HG02973 (cell line): ENCODE data around the gene TAPT1.
A peak's percentile ranks its signal among the peaks of the same experiment; 100 is the strongest.

Experiments used
- ATAC-seq: cut with Tn5 transposase; IDR thresholded peaks from one replicate; pipeline ENCODE4 v1.9.1; 2021; ENCODE audit warnings: moderate library complexity; ENCODE audit not compliant: unreplicated experiment

The TAPT1 gene

DNA sequence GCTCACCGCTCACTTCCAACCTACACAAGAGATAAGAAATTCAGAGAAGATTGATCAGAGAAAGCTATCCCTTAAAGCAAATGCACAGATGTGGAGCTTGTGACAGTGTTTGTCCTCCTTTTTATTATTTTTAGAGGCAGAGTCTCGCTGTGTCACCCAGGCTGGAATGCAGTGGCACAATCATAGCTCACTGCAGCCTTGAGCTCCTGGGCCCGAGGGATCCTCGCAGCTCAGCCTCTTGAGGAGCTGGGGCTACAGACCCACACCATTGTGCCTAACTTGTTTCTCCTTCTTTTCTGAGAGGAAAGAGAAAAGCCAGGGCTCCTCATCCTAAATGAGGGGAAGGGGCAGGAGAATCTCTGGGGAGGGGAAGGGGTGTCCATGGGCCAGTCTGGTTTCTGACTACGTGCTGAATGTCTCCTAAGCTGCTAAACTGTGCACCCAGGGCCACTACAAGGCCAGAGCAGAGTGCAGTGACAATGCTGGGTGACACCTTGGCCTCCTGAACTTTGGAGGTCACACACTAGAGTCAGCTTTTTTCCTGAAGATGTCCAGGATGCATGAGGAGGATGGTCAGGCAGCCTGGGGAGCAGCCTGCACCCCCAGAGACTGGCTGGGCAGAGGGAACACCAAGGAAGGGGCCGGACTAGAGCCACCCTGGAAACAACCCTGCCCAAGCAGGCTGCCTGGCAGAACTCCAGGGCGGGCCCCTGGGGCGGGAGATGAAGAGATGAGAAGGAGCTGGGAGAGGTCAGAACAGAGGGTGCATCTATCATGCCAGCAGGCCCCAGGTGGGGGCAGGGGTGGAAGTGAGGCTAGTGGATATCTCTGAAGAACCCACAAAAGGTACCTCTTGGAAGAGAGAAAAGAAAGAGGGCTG, 87.0 kb downstream of the TAPT1 start:
- no peak for ATAC-seq

- ATAC-seq, result no peak
Observed at GRCh38 chr4:16136827-16137226, 89.4 kb downstream of the TAPT1 start.

- ATAC-seq, result no peak
Observed at GRCh38 chr4:16136311-16136710, 90.0 kb downstream of the TAPT1 start.

GRCh38 chr4:16133406-16133805, 92.9 kb downstream of the TAPT1 start:
- ATAC-seq, result no peak

- ATAC-seq, result no peak
Observed at GRCh38 chr4:16131293-16131692, 95.0 kb downstream of the TAPT1 start.

DNA sequence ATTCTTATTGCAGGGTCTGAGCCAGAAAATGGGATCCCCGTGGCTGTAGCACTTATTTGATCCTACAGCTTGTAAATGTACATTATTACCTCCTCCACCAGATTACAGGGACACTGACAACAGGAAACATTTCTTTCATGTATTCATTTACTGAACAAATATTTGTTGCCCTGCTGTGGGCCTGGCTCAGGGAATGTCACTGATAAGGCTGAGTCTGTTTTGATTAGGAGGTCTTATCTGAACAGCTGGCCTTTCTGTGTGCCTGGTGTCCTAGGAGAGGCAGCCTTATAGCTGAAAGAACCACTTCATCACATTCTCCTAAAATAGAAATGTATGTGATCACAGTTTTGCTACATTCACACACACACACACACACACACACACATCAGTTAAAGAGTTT, 96.9 kb downstream of the TAPT1 start:
- no peak for ATAC-seq

DNA sequence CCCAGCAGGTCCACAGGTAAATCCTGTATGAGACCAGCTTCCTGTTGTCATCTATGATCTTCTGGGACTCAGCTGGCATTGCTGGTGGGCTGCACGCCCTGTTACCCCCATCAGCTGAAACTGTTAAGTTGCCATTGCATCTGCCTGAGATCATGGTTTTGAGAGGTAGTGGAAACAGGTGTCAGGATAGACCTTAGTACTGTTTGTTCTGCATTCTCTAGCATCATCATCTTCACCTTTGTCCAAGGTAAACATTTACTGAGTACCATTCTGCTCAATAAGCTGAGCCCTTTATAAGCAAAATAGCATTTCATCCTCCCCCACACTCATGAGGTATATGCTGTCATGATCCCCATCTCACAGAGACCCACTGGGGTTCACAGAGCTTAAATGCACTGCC, 99.6 kb downstream of the TAPT1 start:
- no peak for ATAC-seq

GRCh38 chr4:16125571-16126445, 100.5 kb downstream of the TAPT1 start:
- no peak for ATAC-seq

DNA sequence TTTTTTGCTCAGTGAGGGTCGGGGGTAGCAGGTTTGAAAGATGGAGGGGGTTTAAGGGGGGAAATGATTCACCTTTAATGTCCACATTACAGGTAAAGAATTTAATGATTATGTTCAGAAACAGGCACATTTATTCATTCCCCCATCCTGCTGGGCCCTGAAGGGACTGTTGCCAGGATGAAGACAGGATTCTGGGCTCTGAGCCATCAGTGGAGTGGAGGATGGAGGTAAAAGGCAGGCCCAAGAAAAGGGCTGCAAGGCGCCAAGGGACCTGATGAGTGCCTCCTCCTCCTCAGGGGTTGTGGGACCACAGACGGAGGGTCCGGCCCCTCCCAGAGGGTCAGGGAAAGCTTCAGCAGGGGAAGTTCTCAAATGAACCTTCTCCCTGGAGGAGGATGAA, 102.0 kb downstream of the TAPT1 start:
- no peak for ATAC-seq

GRCh38 chr4:16123356-16124084, 102.8 kb downstream of the TAPT1 start:
- ATAC-seq, result no peak

GRCh38 chr4:16122784-16123183, 103.5 kb downstream of the TAPT1 start:
- no peak for ATAC-seq

DNA sequence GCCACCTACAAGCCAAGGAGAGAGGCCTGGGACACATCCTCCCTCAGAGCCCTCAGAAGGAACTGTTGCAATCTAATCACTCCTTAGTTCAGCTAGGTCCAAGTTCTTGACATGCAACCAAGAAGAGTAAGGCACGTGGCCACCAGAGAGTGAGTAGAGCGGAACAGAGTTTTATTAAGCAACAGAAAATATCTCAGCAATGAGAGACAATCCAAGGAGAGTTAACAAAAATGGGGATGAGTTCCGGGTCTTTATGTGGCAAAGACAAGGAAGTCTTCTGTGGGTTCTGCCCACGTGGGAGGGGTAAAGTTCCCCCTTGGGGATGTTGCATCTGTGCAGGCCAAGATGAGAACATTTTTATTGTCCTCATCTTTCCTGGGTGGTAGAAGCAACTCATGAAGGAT, 104.0 kb downstream of the TAPT1 start:
- ATAC-seq, result no peak

DNA sequence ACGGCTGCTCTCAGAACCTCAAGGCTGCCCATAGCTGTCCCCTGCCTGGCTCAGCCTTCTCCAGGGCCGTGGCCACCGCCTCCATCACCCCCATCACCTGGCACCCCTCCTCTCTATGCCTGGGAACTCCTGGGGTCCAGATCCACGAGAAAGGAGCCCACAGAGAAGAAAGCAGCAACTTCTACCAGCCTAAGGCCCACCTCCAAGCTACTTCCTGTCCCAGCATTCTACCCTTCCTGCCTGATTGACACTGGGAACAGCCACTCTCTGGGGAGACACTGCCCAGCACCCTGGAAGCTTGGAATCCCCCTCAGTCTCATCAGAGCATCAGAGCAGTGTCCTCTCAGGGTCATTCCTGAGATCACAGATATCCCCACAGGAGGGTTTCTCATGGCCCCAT, 105.6 kb downstream of the TAPT1 start:
- ATAC-seq, result peak; percentile 70

DNA sequence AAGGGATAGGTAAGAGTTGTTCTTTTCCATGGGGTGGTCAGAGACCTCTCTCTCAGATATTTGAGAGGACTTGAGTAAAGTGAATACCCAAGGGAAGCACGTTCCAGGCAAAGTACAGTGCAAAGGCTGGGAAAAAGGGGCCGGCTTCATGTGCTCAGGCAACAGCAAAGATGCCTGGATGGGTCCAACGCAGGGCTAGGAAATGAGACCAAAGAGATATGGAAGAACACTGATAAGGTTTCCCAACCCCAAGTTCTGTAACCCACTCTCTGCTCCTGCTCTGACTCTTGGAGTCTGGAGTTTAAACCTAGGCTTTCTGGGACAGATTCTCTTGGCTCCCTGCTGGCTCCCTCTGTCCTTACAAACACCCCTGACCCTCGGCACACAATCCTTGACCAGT, 106.3 kb downstream of the TAPT1 start:
- ATAC-seq, result no peak

DNA sequence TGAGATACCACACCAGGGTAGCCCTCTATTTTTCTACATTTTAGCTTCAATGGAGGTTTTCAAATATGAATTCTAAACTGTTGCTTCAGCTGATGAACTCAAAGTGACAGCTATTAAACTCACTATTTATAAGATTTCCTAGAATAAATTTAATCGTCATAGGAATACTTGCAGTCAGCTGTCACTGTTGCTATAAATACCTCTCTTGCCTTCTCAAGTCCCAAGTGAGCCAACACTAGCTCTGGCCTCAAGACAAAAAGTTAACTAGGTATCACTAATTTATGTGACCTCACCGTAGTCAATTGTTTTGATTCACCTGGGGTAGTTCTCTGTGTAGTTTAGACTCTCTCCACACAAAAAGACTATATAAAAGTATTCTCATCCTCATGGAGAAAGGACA, 108.2 kb downstream of the TAPT1 start:
- ATAC-seq, result no peak

DNA sequence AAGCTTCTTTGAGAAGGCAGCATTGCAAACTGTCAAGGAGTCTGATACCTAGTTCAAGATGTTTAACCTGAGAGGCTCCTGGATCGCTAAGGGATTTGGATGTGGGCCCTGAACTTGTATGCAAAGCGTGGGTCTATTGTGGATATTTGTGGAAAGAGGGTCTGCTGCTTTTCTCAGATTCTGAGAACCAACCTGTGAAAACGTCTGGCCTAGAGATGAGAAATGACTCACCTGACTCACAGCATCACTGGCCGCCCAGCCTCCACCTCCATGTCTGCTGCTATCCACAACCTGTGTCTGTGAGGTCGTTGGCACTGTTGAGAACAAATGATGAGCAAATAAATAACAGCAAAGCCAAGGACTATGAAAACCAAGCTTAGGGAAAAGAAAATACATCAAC, 109.1 kb downstream of the TAPT1 start:
- no peak for ATAC-seq

DNA sequence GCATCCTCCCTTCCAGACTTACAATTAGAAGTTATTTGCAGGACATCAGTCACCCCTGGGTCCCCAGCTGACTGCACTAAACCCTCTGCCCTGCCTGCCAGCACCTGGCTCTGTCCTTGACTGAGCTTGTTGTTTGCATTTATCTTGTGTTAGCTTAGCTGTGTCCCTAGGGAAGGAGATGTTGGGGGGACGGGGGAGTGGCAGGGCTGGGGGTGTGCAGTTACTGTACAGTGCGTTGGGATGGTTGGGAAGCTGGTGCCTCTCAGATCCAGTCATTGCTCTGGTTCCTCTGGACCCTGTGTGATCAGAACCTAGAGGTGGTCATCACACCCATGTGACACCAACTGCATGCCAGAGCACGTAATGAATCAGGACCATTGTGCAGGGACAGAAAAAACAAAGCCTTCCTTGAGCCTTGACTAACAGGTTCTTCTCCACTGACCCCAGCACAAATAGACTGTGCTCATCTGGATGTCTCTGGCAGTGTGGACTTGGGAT, 109.7 kb downstream of the TAPT1 start:
- ATAC-seq, result no peak

GRCh38 chr4:16116019-16116418, 110.3 kb downstream of the TAPT1 start:
- no peak for ATAC-seq

GRCh38 chr4:16114546-16114945, 111.7 kb downstream of the TAPT1 start:
- ATAC-seq, result no peak

GRCh38 chr4:16113741-16114140, 112.5 kb downstream of the TAPT1 start:
- ATAC-seq, result no peak

- no peak for ATAC-seq
Observed at GRCh38 chr4:16111533-16111932, 114.7 kb downstream of the TAPT1 start.
